ENCODE data around the gene GTF3C2. TPM values are rescaled to one million over a fixed set of nuclear protein-coding genes. Genes with fewer than 3 reads are reported as not detected.

GTF3C2 gene
- total and polyA plus RNA-seq, 10 of the 15 experiments (the other 5 are each of a cell fraction or from before 2014, with no cell fraction given) = 45.9 to 105 (median 80.3) TPM

DNA sequence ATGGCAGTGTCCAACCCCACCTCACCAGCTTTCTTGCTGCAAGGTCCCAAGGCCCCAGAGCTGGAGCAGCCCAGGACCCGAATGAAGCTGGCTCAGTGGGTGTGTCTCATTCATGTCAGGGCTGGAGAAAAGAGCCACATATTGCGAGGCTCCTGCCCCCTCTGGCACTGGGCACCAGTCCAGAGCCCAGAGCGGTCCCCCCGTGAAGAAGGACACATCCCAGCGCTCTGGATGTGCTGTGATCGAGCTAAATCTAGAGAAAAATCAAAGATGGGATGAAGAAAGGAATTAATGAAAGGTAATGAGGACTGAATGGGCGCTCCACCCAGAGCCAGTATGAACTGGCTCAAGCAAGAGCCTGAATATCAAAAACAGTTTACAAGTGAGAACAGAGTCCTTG lies 20.4 kb downstream of the GTF3C2 start:
- TF ChIP-seq TCF12 (IDR thresholded peaks at IDR 0.05; ENCODE audit: low read depth, low read length) = no peak
- no peak overlapping the region for H3K27ac ChIP-seq (ENCODE audit: control insufficient read depth, insufficient read depth)
- no TSS peak for BruUV-seq (replicated peaks)

GRCh38 chr2:27335311-27335710 lies 21.3 kb downstream of the GTF3C2 start:
- DNase-seq (ENCODE audit: low read depth, low spot score) = no peak
- ChIA-PET POLR2A (no interaction called here), CTCF (no interaction called here), RAD21 (ENCODE audit: unreplicated experiment) (no interaction called here), SMC1A (ENCODE audit: uncharacterized antibody, unreplicated experiment) (no interaction called here)
- Histone ChIP-seq H3K27me3 (replicated peaks in 1 of 2; ENCODE audit: control insufficient read depth in 2 of 2, insufficient read depth in 2 of 2, low read length in 1 of 2) (no peaks in the 10 kb centered on the region), H3K36me3 (ENCODE audit: control insufficient read depth in 2 of 2, insufficient read depth in 2 of 2, low read length in 1 of 2) (peaks cover 20 to 23% of the 10 kb centered on the region in 2 experiments), H4K20me1 (ENCODE audit: control insufficient read depth, insufficient read depth) (no peaks in the 10 kb centered on the region), H3K27ac (ENCODE audit: control insufficient read depth, insufficient read depth) (no peak overlapping the region), H3K4me2 (ENCODE audit: control insufficient read depth, insufficient read depth) (no peak overlapping the region), H3K79me2 (ENCODE audit: control insufficient read depth, insufficient read depth, low read length) (no peaks in the 10 kb centered on the region), H2AFZ (ENCODE audit: control insufficient read depth, low read depth, low read length) (no peak overlapping the region), H3K9me3 (replicated peaks; ENCODE audit: control insufficient read depth, insufficient read depth, low read length) (no peaks in the 10 kb centered on the region), H3K9ac (ENCODE audit: control insufficient read depth, insufficient read depth, low read length) (no peak overlapping the region), H3K4me3 (no peak overlapping the region), H3K4me1 (ENCODE audit: control insufficient read depth, insufficient read depth, low read length) (no peaks in the 10 kb centered on the region)
- intact Hi-C loops (cut with micrococcal nuclease; ENCODE audit: unreplicated experiment) = no loop called here
- no peak for ATAC-seq
- BruUV-seq (replicated peaks) = no TSS peak
- no peak for FAIRE-seq
- in situ Hi-C loops (cut with MboI) = no loop called here
- WGBS (ENCODE audit: insufficient coverage, insufficient replicate concordance, low lambda C conversion rate, missing lambda C conversion rate) = 94% methylated on average over 3 of the region's 3 CpGs
- no peak for TF ChIP-seq STAT3 (IDR thresholded peaks at IDR 0.05; ENCODE audit: low read depth, low read length)
- TF ChIP-seq, protein P1, sequence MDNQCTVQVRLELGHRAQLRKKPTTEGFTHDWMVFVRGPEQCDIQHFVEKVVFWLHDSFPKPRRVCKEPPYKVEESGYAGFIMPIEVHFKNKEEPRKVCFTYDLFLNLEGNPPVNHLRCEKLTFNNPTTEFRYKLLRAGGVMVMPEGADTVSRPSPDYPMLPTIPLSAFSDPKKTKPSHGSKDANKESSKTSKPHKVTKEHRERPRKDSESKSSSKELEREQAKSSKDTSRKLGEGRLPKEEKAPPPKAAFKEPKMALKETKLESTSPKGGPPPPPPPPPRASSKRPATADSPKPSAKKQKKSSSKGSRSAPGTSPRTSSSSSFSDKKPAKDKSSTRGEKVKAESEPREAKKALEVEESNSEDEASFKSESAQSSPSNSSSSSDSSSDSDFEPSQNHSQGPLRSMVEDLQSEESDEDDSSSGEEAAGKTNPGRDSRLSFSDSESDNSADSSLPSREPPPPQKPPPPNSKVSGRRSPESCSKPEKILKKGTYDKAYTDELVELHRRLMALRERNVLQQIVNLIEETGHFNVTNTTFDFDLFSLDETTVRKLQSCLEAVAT (IDR thresholded peaks at IDR 0.05) = no peak
- TF ChIP-seq BHLHE40 (IDR thresholded peaks at IDR 0.05; ENCODE audit: borderline replicate concordance in 1 of 2, low read depth in 2 of 2, low read length in 1 of 2) = no peak
- TF ChIP-seq YBX1 (IDR thresholded peaks at IDR 0.05) = no peak
- no peak for TF ChIP-seq SMARCA5 (IDR thresholded peaks at IDR 0.05)
- no peak for TF ChIP-seq MTA3 (IDR thresholded peaks at IDR 0.05; ENCODE audit: borderline replicate concordance, low read length)
- TF ChIP-seq RAD21 (IDR thresholded peaks at IDR 0.05; ENCODE audit: insufficient read depth, low read depth, low read length) = no peak
- no peak for TF ChIP-seq ESRRA (IDR thresholded peaks at IDR 0.05; ENCODE audit: low read length)
- TF ChIP-seq, protein P2, sequence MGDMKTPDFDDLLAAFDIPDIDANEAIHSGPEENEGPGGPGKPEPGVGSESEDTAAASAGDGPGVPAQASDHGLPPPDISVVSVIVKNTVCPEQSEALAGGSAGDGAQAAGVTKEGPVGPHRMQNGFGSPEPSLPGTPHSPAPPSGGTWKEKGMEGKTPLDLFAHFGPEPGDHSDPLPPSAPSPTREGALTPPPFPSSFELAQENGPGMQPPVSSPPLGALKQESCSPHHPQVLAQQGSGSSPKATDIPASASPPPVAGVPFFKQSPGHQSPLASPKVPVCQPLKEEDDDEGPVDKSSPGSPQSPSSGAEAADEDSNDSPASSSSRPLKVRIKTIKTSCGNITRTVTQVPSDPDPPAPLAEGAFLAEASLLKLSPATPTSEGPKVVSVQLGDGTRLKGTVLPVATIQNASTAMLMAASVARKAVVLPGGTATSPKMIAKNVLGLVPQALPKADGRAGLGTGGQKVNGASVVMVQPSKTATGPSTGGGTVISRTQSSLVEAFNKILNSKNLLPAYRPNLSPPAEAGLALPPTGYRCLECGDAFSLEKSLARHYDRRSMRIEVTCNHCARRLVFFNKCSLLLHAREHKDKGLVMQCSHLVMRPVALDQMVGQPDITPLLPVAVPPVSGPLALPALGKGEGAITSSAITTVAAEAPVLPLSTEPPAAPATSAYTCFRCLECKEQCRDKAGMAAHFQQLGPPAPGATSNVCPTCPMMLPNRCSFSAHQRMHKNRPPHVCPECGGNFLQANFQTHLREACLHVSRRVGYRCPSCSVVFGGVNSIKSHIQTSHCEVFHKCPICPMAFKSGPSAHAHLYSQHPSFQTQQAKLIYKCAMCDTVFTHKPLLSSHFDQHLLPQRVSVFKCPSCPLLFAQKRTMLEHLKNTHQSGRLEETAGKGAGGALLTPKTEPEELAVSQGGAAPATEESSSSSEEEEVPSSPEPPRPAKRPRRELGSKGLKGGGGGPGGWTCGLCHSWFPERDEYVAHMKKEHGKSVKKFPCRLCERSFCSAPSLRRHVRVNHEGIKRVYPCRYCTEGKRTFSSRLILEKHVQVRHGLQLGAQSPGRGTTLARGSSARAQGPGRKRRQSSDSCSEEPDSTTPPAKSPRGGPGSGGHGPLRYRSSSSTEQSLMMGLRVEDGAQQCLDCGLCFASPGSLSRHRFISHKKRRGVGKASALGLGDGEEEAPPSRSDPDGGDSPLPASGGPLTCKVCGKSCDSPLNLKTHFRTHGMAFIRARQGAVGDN (IDR thresholded peaks at IDR 0.05) = no peak
- no peak for TF ChIP-seq ZNF217 (IDR thresholded peaks at IDR 0.05)
- TF ChIP-seq EGR1 (IDR thresholded peaks at IDR 0.05; ENCODE audit: borderline replicate concordance in 1 of 2, low read depth in 2 of 2, low read length in 2 of 2) = no peak
- no peak for TF ChIP-seq CHD1 (IDR thresholded peaks at IDR 0.05; ENCODE audit: low read depth, low read length)
- TF ChIP-seq POU2F2 (IDR thresholded peaks at IDR 0.05; ENCODE audit: borderline replicate concordance, low read depth, low read length) = no peak
- no peak for TF ChIP-seq TCF12 (IDR thresholded peaks at IDR 0.05; ENCODE audit: low read depth, low read length)

More for the DNA sequence above, 20.4 kb downstream of the GTF3C2 start:
- Histone ChIP-seq H2AFZ (ENCODE audit: control insufficient read depth, low read depth, low read length) (no peak overlapping the region), H3K9ac (ENCODE audit: control insufficient read depth, insufficient read depth, low read length) (no peak overlapping the region), H3K9me3 (replicated peaks; ENCODE audit: control insufficient read depth, insufficient read depth, low read length) (no peaks in the 10 kb centered on the region), H4K20me1 (ENCODE audit: control insufficient read depth, insufficient read depth) (no peaks in the 10 kb centered on the region), H3K79me2 (ENCODE audit: control insufficient read depth, insufficient read depth, low read length) (no peaks in the 10 kb centered on the region), H3K27me3 (replicated peaks in 1 of 2; ENCODE audit: control insufficient read depth in 2 of 2, insufficient read depth in 2 of 2, low read length in 1 of 2) (no peaks in the 10 kb centered on the region), H3K4me2 (ENCODE audit: control insufficient read depth, insufficient read depth) (no peak overlapping the region), H3K4me1 (ENCODE audit: control insufficient read depth, insufficient read depth, low read length) (no peaks in the 10 kb centered on the region), H3K4me3 (no peak overlapping the region), H3K36me3 (ENCODE audit: control insufficient read depth in 2 of 2, insufficient read depth in 2 of 2, low read length in 1 of 2) (peaks cover 21 to 22% of the 10 kb centered on the region in 2 experiments)
- ChIA-PET CTCF (interaction anchor here (2.0 kb wide), 1 partner anchor 33 kb away, joined by 7 read pairs; no protein-coding TSS in a partner anchor), POLR2A (no interaction called here), SMC1A (ENCODE audit: uncharacterized antibody, unreplicated experiment) (no interaction called here), RAD21 (ENCODE audit: unreplicated experiment) (no interaction called here)
- no peak for DNase-seq (ENCODE audit: low read depth, low spot score)
- 97% methylated on average over 7 of the region's 7 CpGs for WGBS (ENCODE audit: insufficient coverage, insufficient replicate concordance, low lambda C conversion rate, missing lambda C conversion rate)
- intact Hi-C loops (cut with micrococcal nuclease; ENCODE audit: unreplicated experiment) = no loop called here
- no peak for ATAC-seq
- no peak for FAIRE-seq
- in situ Hi-C loops (cut with MboI) = no loop called here

Data from GM12878 (cell line).